ENCODE data around the gene CLIC1. TPM values are rescaled to one million over a fixed set of nuclear protein-coding genes. Genes with fewer than 3 reads are reported as not detected.

The CLIC1 gene
- total and polyA plus RNA-seq, 8 donors: 226 to 465 (median 265) TPM

- Histone ChIP-seq H3K9me3 (no peaks in the 10 kb centered on the region), H3K36me3 (peaks cover 0 to 28% of the 10 kb centered on the region in 2 donors), H3K4me3 (peak overlapping the region; percentile 80 to 87), H3K27me3 (no peaks in the 10 kb centered on the region), H3K27ac (peak overlapping the region; percentile 97 to 99), H3K4me1 (peaks cover 13 to 36% of the 10 kb centered on the region in 2 donors)
- TF ChIP-seq CTCF (IDR thresholded peaks at IDR 0.05): no peak
- DNase-seq: peak in 1 of 4 donors; percentile 20
- intact Hi-C loops (cut with DNase I): no loop called here
- ATAC-seq: peak; percentile 1
Measured at GRCh38 chr6:31701666-31702404, 34.5 kb downstream of the CLIC1 start.

DNA sequence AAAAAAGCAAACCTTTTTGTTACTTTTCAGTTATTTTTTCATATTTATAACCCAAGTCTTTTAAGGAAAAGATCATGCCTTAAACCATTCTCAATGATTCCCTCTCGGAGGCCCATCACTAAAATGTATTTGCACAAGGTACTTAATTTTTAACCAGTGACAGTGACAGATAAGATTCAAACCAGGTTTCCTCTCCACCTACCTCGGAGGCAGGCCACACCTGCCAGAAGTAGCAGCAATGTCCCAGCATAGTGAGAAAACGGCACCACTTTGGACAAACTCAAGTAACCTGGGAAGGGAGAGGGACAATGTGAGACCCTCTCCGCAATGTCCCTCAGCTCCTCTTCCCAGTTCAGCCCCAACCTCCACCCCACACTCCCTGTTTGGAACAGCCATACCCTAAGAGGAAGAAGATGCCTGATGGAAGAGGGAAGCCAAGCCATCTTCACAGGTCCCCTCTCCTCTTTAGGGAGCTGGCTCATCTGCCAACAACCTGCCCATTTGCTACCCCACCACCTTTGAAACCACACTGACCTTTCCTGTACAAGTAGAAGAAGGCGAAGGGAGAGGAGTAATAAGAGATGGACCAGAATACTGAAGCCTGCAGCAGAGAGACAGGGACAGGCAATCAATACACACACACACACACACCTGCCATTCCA, 35.5 kb downstream of the CLIC1 start:
- H3K36me3 ChIP-seq: peaks cover 0 to 37% of the 10 kb centered on the region in 2 donors
- peaks cover 13 to 36% of the 10 kb centered on the region in 2 donors for H3K4me1 ChIP-seq
- DNase-seq: peak in 1 of 4 donors; percentile 2
- intact Hi-C loops (cut with DNase I): no loop called here
- H3K9me3 ChIP-seq: no peaks in the 10 kb centered on the region
- H3K4me3 ChIP-seq: peak overlapping the region in 1 of 2 donors; percentile 87
- ATAC-seq: no peak
- no peaks in the 10 kb centered on the region for H3K27me3 ChIP-seq
- no peak for TF ChIP-seq CTCF (IDR thresholded peaks at IDR 0.05)
- H3K27ac ChIP-seq: no peak overlapping the region

GRCh38 chr6:31697555-31697954, 38.8 kb downstream of the CLIC1 start:
- no peak for TF ChIP-seq CTCF (IDR thresholded peaks at IDR 0.05)
- intact Hi-C loops (cut with DNase I): no loop called here
- H3K27me3 ChIP-seq: no peaks in the 10 kb centered on the region
- H3K36me3 ChIP-seq: peaks cover 0 to 71% of the 10 kb centered on the region in 2 donors
- no peak overlapping the region for H3K4me3 ChIP-seq
- ATAC-seq: no peak
- H3K9me3 ChIP-seq: no peaks in the 10 kb centered on the region
- DNase-seq: no peak
- H3K27ac ChIP-seq: no peak overlapping the region
- peaks cover 13 to 28% of the 10 kb centered on the region in 2 donors for H3K4me1 ChIP-seq

GRCh38 chr6:31693535-31693934, 42.8 kb downstream of the CLIC1 start:
- no peaks in the 10 kb centered on the region for H3K9me3 ChIP-seq
- intact Hi-C loops (cut with DNase I): no loop called here
- no peaks in the 10 kb centered on the region for H3K27me3 ChIP-seq
- ATAC-seq: no peak
- no peak for DNase-seq
- no peak for TF ChIP-seq CTCF (IDR thresholded peaks at IDR 0.05)
- H3K36me3 ChIP-seq: peaks cover 0 to 89% of the 10 kb centered on the region in 2 donors
- no peak overlapping the region for H3K27ac ChIP-seq
- H3K4me1 ChIP-seq: no peaks in the 10 kb centered on the region
- H3K4me3 ChIP-seq: no peak overlapping the region

DNA sequence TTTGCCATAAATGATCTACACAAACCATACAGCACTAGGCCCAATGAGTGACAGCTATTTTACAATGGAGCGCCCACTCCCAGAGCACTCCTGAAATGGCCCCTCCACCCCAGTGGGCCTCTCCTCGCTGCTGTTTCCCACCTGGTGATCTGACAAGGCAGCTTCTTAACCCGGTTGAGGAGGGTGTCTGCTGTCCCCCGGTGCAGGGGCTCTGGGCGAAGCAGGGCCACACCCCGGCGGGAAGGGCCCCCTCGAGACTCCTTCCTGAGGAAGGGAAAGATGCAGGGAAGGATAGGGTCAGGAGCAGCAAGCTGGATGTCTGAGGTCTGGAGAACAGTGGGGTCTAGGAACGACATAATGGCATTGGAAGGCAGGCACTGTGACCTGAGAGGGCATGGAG, 43.4 kb downstream of the CLIC1 start:
- Histone ChIP-seq H3K4me1 (no peaks in the 10 kb centered on the region), H3K36me3 (peaks cover 0 to 92% of the 10 kb centered on the region in 2 donors), H3K4me3 (no peak overlapping the region), H3K27ac (no peak overlapping the region), H3K9me3 (no peaks in the 10 kb centered on the region), H3K27me3 (no peaks in the 10 kb centered on the region)
- ATAC-seq (no peak), DNase-seq (peak in 1 of 4 donors; percentile 29)
- intact Hi-C loops (cut with DNase I): no loop called here
- TF ChIP-seq CTCF (IDR thresholded peaks at IDR 0.05): no peak

All from left lung (tissue), 10 donors.